Panc1 (cell line): Measurements from ENCODE around the gene UGT1A4.

Experiments
- POLR2AphosphoS5 ChIP-seq: IDR thresholded peaks from 2 replicates; pipeline ENCODE4 v1.6.1; 2012; ENCODE audit warnings: mild to moderate bottlenecking, low read depth, low read length, moderate library complexity
- REST ChIP-seq, 2 experiments: IDR thresholded peaks; 2 replicates each; pipeline ENCODE4 v1.6.1; 2011 to 2012; ENCODE audit warnings: low read depth in 2 of 2, control low read depth in 1 of 2, low read length in 1 of 2, mild to moderate bottlenecking in 1 of 2, moderate library complexity in 1 of 2; ENCODE audit not compliant: insufficient read depth in 1 of 2
- SIN3A ChIP-seq: IDR thresholded peaks from 2 replicates; pipeline ENCODE4 v1.6.1; 2012; ENCODE audit warnings: low read depth, mild to moderate bottlenecking, low read length, moderate library complexity, borderline replicate concordance; ENCODE audit not compliant: insufficient read depth
- TF ChIP-seq, protein P1 (sequence below): fragments of 450-650 bp; IDR thresholded peaks from 2 replicates; pipeline ENCODE4 v1.5.1; 2017; ENCODE audit warnings: mild to moderate bottlenecking

- TF ChIP-seq, protein P1, sequence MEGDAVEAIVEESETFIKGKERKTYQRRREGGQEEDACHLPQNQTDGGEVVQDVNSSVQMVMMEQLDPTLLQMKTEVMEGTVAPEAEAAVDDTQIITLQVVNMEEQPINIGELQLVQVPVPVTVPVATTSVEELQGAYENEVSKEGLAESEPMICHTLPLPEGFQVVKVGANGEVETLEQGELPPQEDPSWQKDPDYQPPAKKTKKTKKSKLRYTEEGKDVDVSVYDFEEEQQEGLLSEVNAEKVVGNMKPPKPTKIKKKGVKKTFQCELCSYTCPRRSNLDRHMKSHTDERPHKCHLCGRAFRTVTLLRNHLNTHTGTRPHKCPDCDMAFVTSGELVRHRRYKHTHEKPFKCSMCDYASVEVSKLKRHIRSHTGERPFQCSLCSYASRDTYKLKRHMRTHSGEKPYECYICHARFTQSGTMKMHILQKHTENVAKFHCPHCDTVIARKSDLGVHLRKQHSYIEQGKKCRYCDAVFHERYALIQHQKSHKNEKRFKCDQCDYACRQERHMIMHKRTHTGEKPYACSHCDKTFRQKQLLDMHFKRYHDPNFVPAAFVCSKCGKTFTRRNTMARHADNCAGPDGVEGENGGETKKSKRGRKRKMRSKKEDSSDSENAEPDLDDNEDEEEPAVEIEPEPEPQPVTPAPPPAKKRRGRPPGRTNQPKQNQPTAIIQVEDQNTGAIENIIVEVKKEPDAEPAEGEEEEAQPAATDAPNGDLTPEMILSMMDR: no peak
- no peak for TF ChIP-seq REST (IDR thresholded peaks at IDR 0.05; ENCODE audit: insufficient read depth in 1 of 2, low read depth in 2 of 2, low read length in 1 of 2)
- TF ChIP-seq POLR2AphosphoS5: no peak
- TF ChIP-seq SIN3A: no peak
These were observed 4.4 kb upstream of the UGT1A4 start for GRCh38 chr2:233714121-233714520.
